HG02943 (cell line): ENCODE results near the gene RRN3.
"Not testable (repeated sequence)": the region's sequence is repeated elsewhere in the genome, so short reads cannot be mapped to it uniquely, and the experiment has no call there.

ENCODE experiments used
- ATAC-seq: cut with Tn5 transposase; IDR thresholded peaks from one replicate; pipeline ENCODE4 v1.9.1; 2021; ENCODE audit warnings: mild to moderate bottlenecking, low read depth, moderate library complexity; ENCODE audit not compliant: unreplicated experiment

The RRN3 gene

GRCh38 chr16:15052747-15053476 is 41.2 kb downstream of the RRN3 start:
- ATAC-seq = no peak

GRCh38 chr16:15051387-15051951 is 42.6 kb downstream of the RRN3 start:
- ATAC-seq = no peak

- not testable (repeated sequence) for ATAC-seq
Measured at GRCh38 chr16:15050440-15050839, 43.6 kb downstream of the RRN3 start.

GRCh38 chr16:15049581-15050180 is 44.4 kb downstream of the RRN3 start:
- no peak for ATAC-seq

- no peak for ATAC-seq
Measured at GRCh38 chr16:15046692-15047376, 47.2 kb downstream of the RRN3 start.

GRCh38 chr16:15045270-15045669 is 48.8 kb downstream of the RRN3 start:
- not testable (repeated sequence) for ATAC-seq

- ATAC-seq = no peak
Measured at GRCh38 chr16:15044286-15044685, 49.8 kb downstream of the RRN3 start.

GRCh38 chr16:15043344-15043743 is 50.7 kb downstream of the RRN3 start:
- no peak for ATAC-seq

GRCh38 chr16:15041271-15042004 is 52.6 kb downstream of the RRN3 start:
- no peak for ATAC-seq

- ATAC-seq = no peak
Measured at GRCh38 chr16:15038689-15039088, 55.4 kb downstream of the RRN3 start.

- ATAC-seq = no peak
Measured at GRCh38 chr16:15037745-15038144, 56.3 kb downstream of the RRN3 start.

GRCh38 chr16:15037003-15037402 is 57.1 kb downstream of the RRN3 start:
- no peak for ATAC-seq

GRCh38 chr16:15035163-15035729 is 58.8 kb downstream of the RRN3 start:
- ATAC-seq = no peak

- no peak for ATAC-seq
Measured at GRCh38 chr16:15034266-15035162, 59.6 kb downstream of the RRN3 start.

- no peak for ATAC-seq
Measured at GRCh38 chr16:15033309-15033707, 60.8 kb downstream of the RRN3 start.

- ATAC-seq = no peak
Measured at GRCh38 chr16:15032547-15033308, 61.3 kb downstream of the RRN3 start.

GRCh38 chr16:15031586-15031985 is 62.5 kb downstream of the RRN3 start:
- no peak for ATAC-seq

GRCh38 chr16:15031179-15031578 is 62.9 kb downstream of the RRN3 start:
- ATAC-seq = no peak

- not testable (repeated sequence) for ATAC-seq
Measured at GRCh38 chr16:15029749-15030148, 64.3 kb downstream of the RRN3 start.
